ENCODE measurements around the gene POT1.

- no peak for TF ChIP-seq FOXM1 (IDR thresholded peaks at IDR 0.05; ENCODE audit: borderline replicate concordance)
- TF ChIP-seq NFRKB (IDR thresholded peaks at IDR 0.05) = no peak
Observed at GRCh38 chr7:124818807-124819206, 110.8 kb downstream of the POT1 start.

All from HEK293T (cell line).